ENCODE results near the gene FOXJ1.

DNA sequence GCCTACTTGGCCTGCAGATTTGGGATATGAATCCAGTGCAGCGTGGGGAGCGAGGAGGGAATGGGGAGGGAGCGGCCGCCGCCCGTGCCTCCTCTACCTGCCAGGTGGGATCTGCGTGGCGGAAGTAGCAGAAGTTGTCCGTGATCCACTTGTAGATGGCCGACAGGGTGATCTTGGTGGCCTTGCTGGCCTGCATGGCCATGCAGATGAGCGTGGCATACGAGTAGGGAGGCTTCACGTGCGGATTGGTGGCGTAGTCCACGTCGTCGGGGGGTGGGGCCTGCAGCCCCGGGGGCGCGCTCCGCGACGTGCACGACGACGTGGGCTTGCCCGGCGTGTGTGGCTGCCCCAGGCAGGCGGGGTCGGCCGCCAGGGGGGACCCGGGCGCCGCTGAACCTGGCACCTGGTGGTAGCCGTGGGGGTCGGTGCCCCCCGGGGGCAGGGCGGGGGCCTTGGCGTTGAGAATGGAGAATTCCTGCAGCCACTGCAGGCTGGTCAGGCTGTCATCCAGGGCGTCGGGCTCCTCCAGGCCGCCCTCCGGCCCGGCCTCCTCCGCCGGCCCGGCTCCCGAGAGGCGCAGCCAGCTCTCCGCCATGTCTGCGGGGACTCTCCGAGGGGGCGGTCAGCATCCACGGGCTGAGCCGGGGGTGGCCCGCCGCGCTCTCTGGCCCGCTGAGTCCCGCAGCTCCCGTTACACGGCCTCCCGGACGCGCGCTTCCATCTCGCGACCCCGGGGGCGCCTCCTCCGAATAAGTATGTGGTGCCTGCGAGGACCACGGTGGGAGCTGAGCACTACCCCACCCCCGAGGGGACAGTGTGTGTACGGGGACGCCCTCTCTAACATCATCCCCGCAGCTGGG is 1.0 kb downstream of the FOXJ1 start:
- no peak for TF ChIP-seq POLR2A (IDR thresholded peaks at IDR 0.05)
- TF ChIP-seq, protein P1, sequence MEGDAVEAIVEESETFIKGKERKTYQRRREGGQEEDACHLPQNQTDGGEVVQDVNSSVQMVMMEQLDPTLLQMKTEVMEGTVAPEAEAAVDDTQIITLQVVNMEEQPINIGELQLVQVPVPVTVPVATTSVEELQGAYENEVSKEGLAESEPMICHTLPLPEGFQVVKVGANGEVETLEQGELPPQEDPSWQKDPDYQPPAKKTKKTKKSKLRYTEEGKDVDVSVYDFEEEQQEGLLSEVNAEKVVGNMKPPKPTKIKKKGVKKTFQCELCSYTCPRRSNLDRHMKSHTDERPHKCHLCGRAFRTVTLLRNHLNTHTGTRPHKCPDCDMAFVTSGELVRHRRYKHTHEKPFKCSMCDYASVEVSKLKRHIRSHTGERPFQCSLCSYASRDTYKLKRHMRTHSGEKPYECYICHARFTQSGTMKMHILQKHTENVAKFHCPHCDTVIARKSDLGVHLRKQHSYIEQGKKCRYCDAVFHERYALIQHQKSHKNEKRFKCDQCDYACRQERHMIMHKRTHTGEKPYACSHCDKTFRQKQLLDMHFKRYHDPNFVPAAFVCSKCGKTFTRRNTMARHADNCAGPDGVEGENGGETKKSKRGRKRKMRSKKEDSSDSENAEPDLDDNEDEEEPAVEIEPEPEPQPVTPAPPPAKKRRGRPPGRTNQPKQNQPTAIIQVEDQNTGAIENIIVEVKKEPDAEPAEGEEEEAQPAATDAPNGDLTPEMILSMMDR (IDR thresholded peaks at IDR 0.05) = peak; percentile 12 to 22 (median 17)

Data from testis (tissue), 2 donors.